ENCODE data around the gene ST6GALNAC4. TPM values are rescaled to one million over a fixed set of nuclear protein-coding genes. Genes with fewer than 3 reads are reported as not detected.
A peak's percentile ranks its signal among the peaks of the same experiment; 100 is the strongest.

The ST6GALNAC4 gene
- total and polyA plus RNA-seq, 9 of the 15 experiments (the other 6 are each of a cell fraction or from before 2014, with no cell fraction given): 2.6 to 43.1 (median 15.4) TPM

DNA sequence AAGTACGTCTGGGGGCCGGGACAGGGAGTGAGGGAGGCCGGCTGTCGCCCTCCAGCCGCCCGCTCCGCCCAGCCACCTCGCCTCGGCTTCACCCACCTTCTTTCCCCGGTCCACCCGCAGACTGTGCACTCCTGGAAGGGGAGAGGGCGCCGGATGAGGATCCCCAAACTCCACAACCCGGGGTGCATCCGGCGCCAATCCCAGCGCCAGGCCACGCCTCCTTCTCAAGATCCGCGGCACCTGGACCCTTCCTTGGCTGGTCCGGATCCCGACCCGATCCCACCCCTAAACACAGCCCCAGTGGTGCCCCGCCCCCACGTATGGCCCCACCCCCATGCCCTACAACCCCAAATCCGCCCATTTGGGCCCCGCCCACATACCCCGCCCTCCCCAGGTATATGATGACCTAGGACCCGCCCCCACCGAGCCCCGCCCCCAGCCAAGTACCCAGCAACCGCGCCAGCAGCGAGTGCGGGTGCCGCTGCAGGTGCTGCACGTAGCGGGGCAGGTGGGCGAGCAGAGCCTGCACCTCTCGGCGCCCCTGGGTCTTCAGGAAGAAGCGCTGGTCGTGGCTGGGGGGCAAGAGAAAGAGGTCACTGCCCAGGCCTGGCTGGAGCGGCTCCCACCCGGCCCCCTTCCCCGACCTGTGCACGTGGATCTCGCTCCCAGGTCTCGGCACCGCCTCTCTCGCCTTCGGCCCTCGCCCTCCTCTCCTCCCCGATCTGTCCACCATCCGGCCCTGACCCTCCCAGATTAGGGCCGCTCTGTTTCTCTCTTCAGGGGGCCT lies 10.6 kb upstream of the ST6GALNAC4 start (continued):
- TF ChIP-seq, protein P1, sequence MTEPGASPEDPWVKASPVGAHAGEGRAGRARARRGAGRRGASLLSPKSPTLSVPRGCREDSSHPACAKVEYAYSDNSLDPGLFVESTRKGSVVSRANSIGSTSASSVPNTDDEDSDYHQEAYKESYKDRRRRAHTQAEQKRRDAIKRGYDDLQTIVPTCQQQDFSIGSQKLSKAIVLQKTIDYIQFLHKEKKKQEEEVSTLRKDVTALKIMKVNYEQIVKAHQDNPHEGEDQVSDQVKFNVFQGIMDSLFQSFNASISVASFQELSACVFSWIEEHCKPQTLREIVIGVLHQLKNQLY (CRISPR knock-in tag; conservative IDR thresholded peaks at IDR 0.05): no peak
- TF ChIP-seq, protein P2, sequence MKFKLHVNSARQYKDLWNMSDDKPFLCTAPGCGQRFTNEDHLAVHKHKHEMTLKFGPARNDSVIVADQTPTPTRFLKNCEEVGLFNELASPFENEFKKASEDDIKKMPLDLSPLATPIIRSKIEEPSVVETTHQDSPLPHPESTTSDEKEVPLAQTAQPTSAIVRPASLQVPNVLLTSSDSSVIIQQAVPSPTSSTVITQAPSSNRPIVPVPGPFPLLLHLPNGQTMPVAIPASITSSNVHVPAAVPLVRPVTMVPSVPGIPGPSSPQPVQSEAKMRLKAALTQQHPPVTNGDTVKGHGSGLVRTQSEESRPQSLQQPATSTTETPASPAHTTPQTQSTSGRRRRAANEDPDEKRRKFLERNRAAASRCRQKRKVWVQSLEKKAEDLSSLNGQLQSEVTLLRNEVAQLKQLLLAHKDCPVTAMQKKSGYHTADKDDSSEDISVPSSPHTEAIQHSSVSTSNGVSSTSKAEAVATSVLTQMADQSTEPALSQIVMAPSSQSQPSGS (CRISPR knock-in tag; IDR thresholded peaks at IDR 0.05): no peak
- TF ChIP-seq, protein P3, sequence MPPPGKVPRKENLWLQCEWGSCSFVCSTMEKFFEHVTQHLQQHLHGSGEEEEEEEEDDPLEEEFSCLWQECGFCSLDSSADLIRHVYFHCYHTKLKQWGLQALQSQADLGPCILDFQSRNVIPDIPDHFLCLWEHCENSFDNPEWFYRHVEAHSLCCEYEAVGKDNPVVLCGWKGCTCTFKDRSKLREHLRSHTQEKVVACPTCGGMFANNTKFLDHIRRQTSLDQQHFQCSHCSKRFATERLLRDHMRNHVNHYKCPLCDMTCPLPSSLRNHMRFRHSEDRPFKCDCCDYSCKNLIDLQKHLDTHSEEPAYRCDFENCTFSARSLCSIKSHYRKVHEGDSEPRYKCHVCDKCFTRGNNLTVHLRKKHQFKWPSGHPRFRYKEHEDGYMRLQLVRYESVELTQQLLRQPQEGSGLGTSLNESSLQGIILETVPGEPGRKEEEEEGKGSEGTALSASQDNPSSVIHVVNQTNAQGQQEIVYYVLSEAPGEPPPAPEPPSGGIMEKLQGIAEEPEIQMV (tag; conservative IDR thresholded peaks at IDR 0.05; ENCODE audit: low read depth): no peak
- TF ChIP-seq SMARCA4 (IDR thresholded peaks at IDR 0.05) (no peak), XRCC4 (IDR thresholded peaks at IDR 0.05; ENCODE audit: extremely low read depth, insufficient read depth, insufficient read length) (no peak), KDM2B (CRISPR knock-in tag; IDR thresholded peaks at IDR 0.05) (0 out of 2 replicates have a peak, but pooled peaks have one; percentile 33), ELF1 (tag; IDR thresholded peaks at IDR 0.05) (no peak), FOS (IDR thresholded peaks at IDR 0.05; ENCODE audit: extremely low read depth, insufficient read length) (no peak), WHSC1 (IDR thresholded peaks at IDR 0.05; ENCODE audit: low read length) (no peak), KLF13 (tag; IDR thresholded peaks at IDR 0.05; ENCODE audit: borderline replicate concordance, low read depth) (0 out of 2 replicates have a peak, but pooled peaks have one; percentile 17), ZNF12 (CRISPR knock-in tag; IDR thresholded peaks at IDR 0.05) (no peak)
- TF ChIP-seq, protein P4, sequence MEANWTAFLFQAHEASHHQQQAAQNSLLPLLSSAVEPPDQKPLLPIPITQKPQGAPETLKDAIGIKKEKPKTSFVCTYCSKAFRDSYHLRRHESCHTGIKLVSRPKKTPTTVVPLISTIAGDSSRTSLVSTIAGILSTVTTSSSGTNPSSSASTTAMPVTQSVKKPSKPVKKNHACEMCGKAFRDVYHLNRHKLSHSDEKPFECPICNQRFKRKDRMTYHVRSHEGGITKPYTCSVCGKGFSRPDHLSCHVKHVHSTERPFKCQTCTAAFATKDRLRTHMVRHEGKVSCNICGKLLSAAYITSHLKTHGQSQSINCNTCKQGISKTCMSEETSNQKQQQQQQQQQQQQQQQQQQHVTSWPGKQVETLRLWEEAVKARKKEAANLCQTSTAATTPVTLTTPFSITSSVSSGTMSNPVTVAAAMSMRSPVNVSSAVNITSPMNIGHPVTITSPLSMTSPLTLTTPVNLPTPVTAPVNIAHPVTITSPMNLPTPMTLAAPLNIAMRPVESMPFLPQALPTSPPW (CRISPR knock-in tag; IDR thresholded peaks at IDR 0.05): peak; percentile 62
- TF ChIP-seq, protein P5, sequence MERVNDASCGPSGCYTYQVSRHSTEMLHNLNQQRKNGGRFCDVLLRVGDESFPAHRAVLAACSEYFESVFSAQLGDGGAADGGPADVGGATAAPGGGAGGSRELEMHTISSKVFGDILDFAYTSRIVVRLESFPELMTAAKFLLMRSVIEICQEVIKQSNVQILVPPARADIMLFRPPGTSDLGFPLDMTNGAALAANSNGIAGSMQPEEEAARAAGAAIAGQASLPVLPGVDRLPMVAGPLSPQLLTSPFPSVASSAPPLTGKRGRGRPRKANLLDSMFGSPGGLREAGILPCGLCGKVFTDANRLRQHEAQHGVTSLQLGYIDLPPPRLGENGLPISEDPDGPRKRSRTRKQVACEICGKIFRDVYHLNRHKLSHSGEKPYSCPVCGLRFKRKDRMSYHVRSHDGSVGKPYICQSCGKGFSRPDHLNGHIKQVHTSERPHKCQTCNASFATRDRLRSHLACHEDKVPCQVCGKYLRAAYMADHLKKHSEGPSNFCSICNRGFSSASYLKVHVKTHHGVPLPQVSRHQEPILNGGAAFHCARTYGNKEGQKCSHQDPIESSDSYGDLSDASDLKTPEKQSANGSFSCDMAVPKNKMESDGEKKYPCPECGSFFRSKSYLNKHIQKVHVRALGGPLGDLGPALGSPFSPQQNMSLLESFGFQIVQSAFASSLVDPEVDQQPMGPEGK (CRISPR knock-in tag; IDR thresholded peaks at IDR 0.05; ENCODE audit: borderline replicate concordance): no peak
- TF ChIP-seq, protein P6, sequence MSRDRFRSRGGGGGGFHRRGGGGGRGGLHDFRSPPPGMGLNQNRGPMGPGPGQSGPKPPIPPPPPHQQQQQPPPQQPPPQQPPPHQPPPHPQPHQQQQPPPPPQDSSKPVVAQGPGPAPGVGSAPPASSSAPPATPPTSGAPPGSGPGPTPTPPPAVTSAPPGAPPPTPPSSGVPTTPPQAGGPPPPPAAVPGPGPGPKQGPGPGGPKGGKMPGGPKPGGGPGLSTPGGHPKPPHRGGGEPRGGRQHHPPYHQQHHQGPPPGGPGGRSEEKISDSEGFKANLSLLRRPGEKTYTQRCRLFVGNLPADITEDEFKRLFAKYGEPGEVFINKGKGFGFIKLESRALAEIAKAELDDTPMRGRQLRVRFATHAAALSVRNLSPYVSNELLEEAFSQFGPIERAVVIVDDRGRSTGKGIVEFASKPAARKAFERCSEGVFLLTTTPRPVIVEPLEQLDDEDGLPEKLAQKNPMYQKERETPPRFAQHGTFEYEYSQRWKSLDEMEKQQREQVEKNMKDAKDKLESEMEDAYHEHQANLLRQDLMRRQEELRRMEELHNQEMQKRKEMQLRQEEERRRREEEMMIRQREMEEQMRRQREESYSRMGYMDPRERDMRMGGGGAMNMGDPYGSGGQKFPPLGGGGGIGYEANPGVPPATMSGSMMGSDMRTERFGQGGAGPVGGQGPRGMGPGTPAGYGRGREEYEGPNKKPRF (IDR thresholded peaks at IDR 0.05; ENCODE audit: low read depth, low read length): no peak
- TF ChIP-seq, protein P7, sequence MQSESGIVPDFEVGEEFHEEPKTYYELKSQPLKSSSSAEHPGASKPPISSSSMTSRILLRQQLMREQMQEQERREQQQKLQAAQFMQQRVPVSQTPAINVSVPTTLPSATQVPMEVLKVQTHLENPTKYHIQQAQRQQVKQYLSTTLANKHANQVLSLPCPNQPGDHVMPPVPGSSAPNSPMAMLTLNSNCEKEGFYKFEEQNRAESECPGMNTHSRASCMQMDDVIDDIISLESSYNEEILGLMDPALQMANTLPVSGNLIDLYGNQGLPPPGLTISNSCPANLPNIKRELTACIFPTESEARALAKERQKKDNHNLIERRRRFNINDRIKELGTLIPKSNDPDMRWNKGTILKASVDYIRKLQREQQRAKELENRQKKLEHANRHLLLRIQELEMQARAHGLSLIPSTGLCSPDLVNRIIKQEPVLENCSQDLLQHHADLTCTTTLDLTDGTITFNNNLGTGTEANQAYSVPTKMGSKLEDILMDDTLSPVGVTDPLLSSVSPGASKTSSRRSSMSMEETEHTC (IDR thresholded peaks at IDR 0.05): no peak
